Ovary (tissue), 3 donors: Measurements from ENCODE around the gene PCBP3.

Source experiments
- EP300 ChIP-seq: sonication (generic); formaldehyde crosslinking; IDR thresholded peaks from one replicate; pipeline ENCODE4 v1.6.1; 2017; ENCODE audit warnings: antibody characterized with exemption
- POLR2A ChIP-seq: fragments of 450-650 bp; IDR thresholded peaks from one replicate; pipeline ENCODE4 v1.6.1; 2017; ENCODE audit warnings: antibody characterized with exemption, mild to moderate bottlenecking, moderate library complexity
- TF ChIP-seq, protein P1 (sequence below), 3 donors: fragments of 450-650 bp in 2 of 3; fragments of 200-600 bp in 1 of 3; IDR thresholded peaks; one replicate each; pipeline versions ENCODE4 v1.5.1 to v1.8.0; 2016 to 2022; ENCODE audit warnings: antibody characterized with exemption in 3 of 3, mild to moderate bottlenecking in 1 of 3
- donor health status: DM: no; HTN: no; CAD: no.

DNA sequence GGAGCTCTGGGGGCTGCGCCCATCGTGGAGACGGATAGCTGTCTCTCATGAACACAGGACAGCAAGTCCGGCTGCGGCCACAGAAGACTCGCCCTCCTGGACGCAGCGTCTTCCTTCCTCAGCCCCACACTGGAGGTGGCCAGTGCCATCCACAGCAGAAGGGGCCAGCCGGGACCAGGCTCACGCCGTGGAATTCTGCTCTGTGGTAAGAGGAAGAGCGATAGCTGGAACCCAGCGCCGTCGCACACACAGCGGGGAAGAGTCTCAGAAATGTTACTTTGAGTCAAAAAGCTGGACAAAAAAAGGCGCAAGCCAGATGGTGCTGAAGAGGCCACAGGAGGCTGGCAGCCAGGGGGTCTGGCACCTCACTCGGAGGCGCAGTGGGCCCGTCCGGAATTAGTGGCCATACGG is 224.2 kb downstream of the PCBP3 start:
- TF ChIP-seq POLR2A = no peak
- TF ChIP-seq, protein P1, sequence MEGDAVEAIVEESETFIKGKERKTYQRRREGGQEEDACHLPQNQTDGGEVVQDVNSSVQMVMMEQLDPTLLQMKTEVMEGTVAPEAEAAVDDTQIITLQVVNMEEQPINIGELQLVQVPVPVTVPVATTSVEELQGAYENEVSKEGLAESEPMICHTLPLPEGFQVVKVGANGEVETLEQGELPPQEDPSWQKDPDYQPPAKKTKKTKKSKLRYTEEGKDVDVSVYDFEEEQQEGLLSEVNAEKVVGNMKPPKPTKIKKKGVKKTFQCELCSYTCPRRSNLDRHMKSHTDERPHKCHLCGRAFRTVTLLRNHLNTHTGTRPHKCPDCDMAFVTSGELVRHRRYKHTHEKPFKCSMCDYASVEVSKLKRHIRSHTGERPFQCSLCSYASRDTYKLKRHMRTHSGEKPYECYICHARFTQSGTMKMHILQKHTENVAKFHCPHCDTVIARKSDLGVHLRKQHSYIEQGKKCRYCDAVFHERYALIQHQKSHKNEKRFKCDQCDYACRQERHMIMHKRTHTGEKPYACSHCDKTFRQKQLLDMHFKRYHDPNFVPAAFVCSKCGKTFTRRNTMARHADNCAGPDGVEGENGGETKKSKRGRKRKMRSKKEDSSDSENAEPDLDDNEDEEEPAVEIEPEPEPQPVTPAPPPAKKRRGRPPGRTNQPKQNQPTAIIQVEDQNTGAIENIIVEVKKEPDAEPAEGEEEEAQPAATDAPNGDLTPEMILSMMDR (IDR thresholded peaks at IDR 0.05) = no peak
- TF ChIP-seq EP300 = no peak
